Measurements from ENCODE around the gene KANK2.

- no peak for TF ChIP-seq POLR2A (IDR thresholded peaks at IDR 0.05; ENCODE audit: low read depth, low read length)
- TF ChIP-seq MXI1 (IDR thresholded peaks at IDR 0.05; ENCODE audit: borderline replicate concordance, low read depth, low read length): no peak
- no peak for TF ChIP-seq CTCF (conservative IDR thresholded peaks at IDR 0.05; ENCODE audit: low read depth, low read length)
Observed at GRCh38 chr19:11142528-11143171, 54.7 kb downstream of the KANK2 start.

All from IMR-90 (cell line).